H9 (cell line): Measurements from ENCODE around the gene ARHGEF39. TPM values are rescaled to one million over a fixed set of nuclear protein-coding genes. Genes with fewer than 3 reads are reported as not detected.

Source experiments
- DNase-seq: peaks from one replicate; pipeline ENCODE4 v3.0.0-alpha.2; 2017
- H2AFZ ChIP-seq: one replicate; pipeline ENCODE4 v1.6.1; 2013; ENCODE audit warnings: mild to moderate bottlenecking, low read length, control low read depth, moderate library complexity
- H2AK5ac ChIP-seq: 2 replicates; pipeline ENCODE4 v1.6.1; 2013; ENCODE audit warnings: low read length, control low read depth, mixed read lengths; ENCODE audit not compliant: insufficient read length
- H2BK120ac ChIP-seq: one replicate; pipeline ENCODE4 v1.6.1; 2013; ENCODE audit warnings: low read depth, mild to moderate bottlenecking, low read length, control low read depth, inconsistent platforms; ENCODE audit not compliant: poor library complexity, severe bottlenecking
- H2BK12ac ChIP-seq: 2 replicates; pipeline ENCODE4 v1.6.1; 2013; ENCODE audit warnings: low read length, control low read depth, mixed read lengths, low read depth; ENCODE audit not compliant: insufficient read length
- H2BK15ac ChIP-seq: 2 replicates; pipeline ENCODE4 v1.6.1; 2013; ENCODE audit warnings: low read depth, low read length, control low read depth
- H2BK20ac ChIP-seq: one replicate; pipeline ENCODE4 v1.6.1; 2013; ENCODE audit warnings: low read depth, mild to moderate bottlenecking, low read length, control low read depth, inconsistent platforms; ENCODE audit not compliant: poor library complexity, severe bottlenecking
- H2BK5ac ChIP-seq: 2 replicates; pipeline ENCODE4 v1.6.1; 2013; ENCODE audit warnings: low read length, control low read depth, mixed read lengths; ENCODE audit not compliant: insufficient read length
- H3K14ac ChIP-seq: 2 replicates; pipeline ENCODE4 v1.6.1; 2013; ENCODE audit warnings: low read length, control low read depth; ENCODE audit not compliant: insufficient read depth
- H3K18ac ChIP-seq: 2 replicates; pipeline ENCODE4 v1.6.1; 2013; ENCODE audit warnings: low read depth, mild to moderate bottlenecking, mixed read lengths, low read length, control low read depth; ENCODE audit not compliant: insufficient read length
- H3K23ac ChIP-seq: 2 replicates; pipeline ENCODE4 v1.6.1; 2013; ENCODE audit warnings: low read length, control low read depth, mixed read lengths, low read depth; ENCODE audit not compliant: insufficient read length
- H3K23me2 ChIP-seq: 2 replicates; pipeline ENCODE4 v1.6.1; 2013; ENCODE audit warnings: low read depth, mild to moderate bottlenecking, mixed read lengths, low read length, control low read depth; ENCODE audit not compliant: insufficient read length, poor library complexity, severe bottlenecking
- H3K27ac ChIP-seq: 2 replicates; pipeline ENCODE4 v1.5.1; 2013; ENCODE audit warnings: low read length, control low read depth, mixed read lengths, low read depth; ENCODE audit not compliant: insufficient read length
- H3K27me3 ChIP-seq: 2 replicates; pipeline ENCODE4 v1.6.1; 2013; ENCODE audit warnings: low read length, control low read depth, inconsistent platforms; ENCODE audit not compliant: insufficient read depth
- H3K4ac ChIP-seq: 2 replicates; pipeline ENCODE4 v1.6.1; 2013; ENCODE audit warnings: low read depth, mild to moderate bottlenecking, control low read depth, inconsistent platforms, low read length, moderate library complexity
- H3K4me1 ChIP-seq: 2 replicates; pipeline ENCODE4 v1.6.1; 2013; ENCODE audit warnings: low read length, control low read depth, inconsistent platforms; ENCODE audit not compliant: insufficient read depth
- H3K4me2 ChIP-seq: 2 replicates; pipeline ENCODE4 v1.6.1; 2013; ENCODE audit warnings: low read length, control low read depth, mixed read lengths; ENCODE audit not compliant: insufficient read length, insufficient read depth
- H3K56ac ChIP-seq: 2 replicates; pipeline ENCODE4 v1.6.1; 2013; ENCODE audit warnings: low read depth, mild to moderate bottlenecking, mixed read lengths, low read length, control low read depth; ENCODE audit not compliant: insufficient read length
- H3K79me1 ChIP-seq: 2 replicates; pipeline ENCODE4 v1.6.1; 2013; ENCODE audit warnings: low read depth, mild to moderate bottlenecking, moderate library complexity, low read length, control low read depth, inconsistent platforms; ENCODE audit not compliant: insufficient read depth, poor library complexity, severe bottlenecking
- H3K79me2 ChIP-seq: 2 replicates; pipeline ENCODE4 v1.6.1; 2013; ENCODE audit warnings: low read length, control low read depth, inconsistent platforms; ENCODE audit not compliant: insufficient read depth
- H3K9ac ChIP-seq: 2 replicates; pipeline ENCODE4 v1.6.1; 2013; ENCODE audit warnings: low read length, control low read depth, mixed read lengths; ENCODE audit not compliant: insufficient read length; ENCODE audit errors: extremely low read depth
- H3K9me3 ChIP-seq: one replicate; pipeline ENCODE4 v1.6.1; 2013; ENCODE audit warnings: low read depth, low read length, inconsistent platforms; ENCODE audit not compliant: control insufficient read depth
- H3T11ph ChIP-seq: one replicate; pipeline ENCODE4 v1.6.1; 2013; ENCODE audit warnings: mild to moderate bottlenecking, low read length, control low read depth, inconsistent platforms
- H4K20me1 ChIP-seq: one replicate; pipeline ENCODE4 v1.6.1; 2013; ENCODE audit not compliant: control insufficient read depth, insufficient read length, insufficient read depth
- H4K5ac ChIP-seq: 2 replicates; pipeline ENCODE4 v1.6.1; 2013; ENCODE audit warnings: low read depth, mild to moderate bottlenecking, mixed read lengths, low read length, control low read depth; ENCODE audit not compliant: insufficient read length
- H4K8ac ChIP-seq: replicated peaks from 2 replicates; pipeline ENCODE4 v1.6.1; 2013; ENCODE audit warnings: low read length, control low read depth, mixed read lengths, low read depth; ENCODE audit not compliant: insufficient read length
- H4K91ac ChIP-seq: 2 replicates; pipeline ENCODE4 v1.6.1; 2013; ENCODE audit warnings: low read depth, mild to moderate bottlenecking, moderate library complexity, mixed read lengths, low read length, control low read depth; ENCODE audit not compliant: insufficient read length
- H3K27ac Mint-ChIP-seq, 3 experiments: 2 replicates in 2 of 3; 3 replicates in 1 of 3; pipeline ENCODE4 v1.8.0; 2020 to 2021; ENCODE audit warnings: mixed read lengths in 3 of 3, mild to moderate bottlenecking in 1 of 3, moderate library complexity in 1 of 3
- H3K27me3 Mint-ChIP-seq: 2 replicates; pipeline ENCODE4 v1.8.0; 2021; ENCODE audit warnings: low read depth, mild to moderate bottlenecking, moderate library complexity, mixed read lengths
- H3K36me3 Mint-ChIP-seq, 3 experiments: 2 replicates in 2 of 3; 3 replicates in 1 of 3; pipeline ENCODE4 v1.8.0; 2020 to 2021; ENCODE audit warnings: low read depth in 3 of 3, mixed read lengths in 3 of 3; ENCODE audit not compliant: insufficient read depth in 1 of 3
- H3K4me1 Mint-ChIP-seq, 2 experiments: 2 replicates each; pipeline ENCODE4 v1.8.0; 2020; ENCODE audit warnings: mixed read lengths in 2 of 2
- H3K4me3 Mint-ChIP-seq, 2 experiments: 2 replicates in 1 of 2; 3 replicates in 1 of 2; pipeline ENCODE4 v1.8.0; 2020 to 2021; ENCODE audit warnings: mild to moderate bottlenecking in 2 of 2, mixed read lengths in 2 of 2, moderate library complexity in 1 of 2
- H3K9me3 Mint-ChIP-seq, 2 experiments: 2 replicates in 1 of 2; 3 replicates in 1 of 2; pipeline ENCODE4 v1.8.0; 2020; ENCODE audit warnings: mild to moderate bottlenecking in 2 of 2, mixed read lengths in 2 of 2, moderate library complexity in 1 of 2
- WGBS: extraction: QIAGEN DNeasy Blood & Tissue Kit; methylation state at CpG from one replicate; pipeline ENCODE4 v1.1.7; 2013; ENCODE audit warnings: missing lambda C conversion rate, low lambda C conversion rate, mixed read lengths; ENCODE audit not compliant: insufficient read length; ENCODE audit errors: extremely low coverage; 5-methylcytosine and 5-hydroxymethylcytosine counted together
- total RNA-seq: library from RNA; stranded (reverse); gene quantifications from 2 replicates; pipeline ENCODE4 v1.2.1, GENCODE V29; 2021
- TF ChIP-seq, protein P1 (sequence below): fragments of 200-600 bp; sonication (generic); conservative IDR thresholded peaks from 3 replicates; pipeline ENCODE4 v1.8.0; 2021; ENCODE audit warnings: antibody characterized with exemption, mild to moderate bottlenecking

The ARHGEF39 gene
- total RNA-seq, 1 experiment from 2014 or later = 24.4 TPM

- Histone ChIP-seq H3K79me1 (no peaks in the 10 kb centered on the region), H3K79me2 (no peaks in the 10 kb centered on the region), H2BK20ac (no peak overlapping the region), H3K18ac (no peak overlapping the region), H4K8ac (no peak overlapping the region), H3T11ph (no peak overlapping the region), H3K56ac (no peak overlapping the region), H2AK5ac (no peak overlapping the region), H4K20me1 (no peaks in the 10 kb centered on the region), H2BK120ac (no peak overlapping the region), H3K23ac (no peak overlapping the region), H2BK5ac (no peak overlapping the region), H3K27me3 (no peaks in the 10 kb centered on the region), H3K14ac (no peak overlapping the region), H3K4me2 (no peak overlapping the region), H2BK15ac (no peak overlapping the region), H4K91ac (no peak overlapping the region), H3K9ac (no peak overlapping the region), H3K4ac (no peak overlapping the region), H2AFZ (no peak overlapping the region), H2BK12ac (no peak overlapping the region), H3K9me3 (no peaks in the 10 kb centered on the region), H3K4me1 (peaks cover 3% of the 10 kb centered on the region; the same call in 1 of the 2 replicates), H4K5ac (no peak overlapping the region), H3K23me2 (peaks cover 11% of the 10 kb centered on the region), H3K27ac (no peak overlapping the region)
- H3K27ac Mint-ChIP-seq = no peak overlapping the region
- DNase-seq = no peak
- H3K4me3 Mint-ChIP-seq = peak overlapping the region; percentile 21 to 85; a peak in 3 of 5 replicates
- no CpG with 5 or more reads among the region's 17 CpGs for WGBS
- peaks cover 2 to 3% of the 10 kb centered on the region in 2 experiments; a peak in 3 of 5 replicates for H3K9me3 Mint-ChIP-seq
- peaks cover 18 to 20% of the 10 kb centered on the region in 2 experiments for H3K4me1 Mint-ChIP-seq
- peaks cover 18% of the 10 kb centered on the region for H3K27me3 Mint-ChIP-seq
- peaks cover 16 to 22% (median 20%) of the 10 kb centered on the region in 3 experiments for H3K36me3 Mint-ChIP-seq
- TF ChIP-seq, protein P1, sequence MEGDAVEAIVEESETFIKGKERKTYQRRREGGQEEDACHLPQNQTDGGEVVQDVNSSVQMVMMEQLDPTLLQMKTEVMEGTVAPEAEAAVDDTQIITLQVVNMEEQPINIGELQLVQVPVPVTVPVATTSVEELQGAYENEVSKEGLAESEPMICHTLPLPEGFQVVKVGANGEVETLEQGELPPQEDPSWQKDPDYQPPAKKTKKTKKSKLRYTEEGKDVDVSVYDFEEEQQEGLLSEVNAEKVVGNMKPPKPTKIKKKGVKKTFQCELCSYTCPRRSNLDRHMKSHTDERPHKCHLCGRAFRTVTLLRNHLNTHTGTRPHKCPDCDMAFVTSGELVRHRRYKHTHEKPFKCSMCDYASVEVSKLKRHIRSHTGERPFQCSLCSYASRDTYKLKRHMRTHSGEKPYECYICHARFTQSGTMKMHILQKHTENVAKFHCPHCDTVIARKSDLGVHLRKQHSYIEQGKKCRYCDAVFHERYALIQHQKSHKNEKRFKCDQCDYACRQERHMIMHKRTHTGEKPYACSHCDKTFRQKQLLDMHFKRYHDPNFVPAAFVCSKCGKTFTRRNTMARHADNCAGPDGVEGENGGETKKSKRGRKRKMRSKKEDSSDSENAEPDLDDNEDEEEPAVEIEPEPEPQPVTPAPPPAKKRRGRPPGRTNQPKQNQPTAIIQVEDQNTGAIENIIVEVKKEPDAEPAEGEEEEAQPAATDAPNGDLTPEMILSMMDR = no peak
Measured at GRCh38 chr9:35656348-35656747, 8.6 kb downstream of the ARHGEF39 start.
